C4-2B (cell line): ENCODE data around the gene SFMBT1.

Experiments used
- CTCF ChIP-seq: fragments of 450-650 bp; conservative IDR thresholded peaks from 2 replicates; pipeline ENCODE4 v1.5.1; 2017; ENCODE audit warnings: mild to moderate bottlenecking
- ZFX ChIP-seq: fragments of 450-650 bp; IDR thresholded peaks from 2 replicates; pipeline ENCODE4 v1.6.1; 2017

DNA sequence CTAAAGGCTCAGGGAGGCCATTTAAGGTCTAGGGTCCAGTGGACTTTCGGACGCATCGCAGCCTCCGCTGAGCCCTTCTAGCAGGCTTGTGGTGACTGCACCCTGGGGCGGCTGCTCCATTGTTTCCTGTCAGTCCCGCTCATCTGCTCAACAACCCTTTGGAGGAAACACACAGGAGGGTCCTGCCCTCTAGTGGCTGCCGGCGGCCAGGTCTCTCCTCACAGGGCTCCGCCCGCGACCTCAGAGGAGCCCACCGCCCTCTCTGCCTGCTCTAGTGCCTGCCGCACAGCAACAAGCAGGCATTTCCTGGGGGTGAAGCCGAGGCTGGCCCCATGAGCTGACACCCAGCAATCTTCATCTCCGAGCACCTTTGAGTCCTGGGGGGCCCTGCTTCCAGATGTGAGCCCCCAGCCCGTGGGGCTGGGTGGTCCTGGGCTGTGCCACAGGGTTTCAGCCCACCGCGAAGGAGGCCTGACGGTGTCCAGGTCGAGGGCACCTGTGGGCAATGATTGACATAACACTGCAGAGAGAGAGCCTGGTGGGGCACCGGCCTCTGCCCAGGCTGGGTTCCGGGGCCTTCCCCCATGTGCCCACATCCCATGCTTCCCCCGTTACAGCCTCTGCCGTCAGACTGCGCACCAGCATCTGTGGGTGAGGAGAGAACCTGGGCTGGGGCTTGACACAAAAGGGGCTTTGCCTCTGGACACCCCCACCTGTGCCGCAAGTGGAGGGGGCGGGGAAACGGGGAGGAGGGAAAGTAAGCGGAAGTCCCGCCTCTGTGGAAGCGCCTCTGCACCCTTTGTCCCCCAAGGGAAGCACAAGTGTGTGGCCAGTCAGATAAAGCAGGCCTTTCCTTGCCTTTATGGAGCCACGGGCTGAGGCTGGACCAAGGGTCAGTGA lies 27.0 kb upstream of the SFMBT1 start:
- peak; percentile 93 for TF ChIP-seq CTCF
- TF ChIP-seq ZFX = no peak
